Adipose tissue (tissue), 3 donors: Measurements from ENCODE around the gene SSRP1. TPM values are rescaled to one million over a fixed set of nuclear protein-coding genes. Genes with fewer than 3 reads are reported as not detected.

Experiments used
- H3K27ac ChIP-seq: one replicate; pipeline ENCODE4 v1.5.1; 2013; ENCODE audit warnings: low read depth, low read length
- WGBS, 3 donors: extraction: QIAGEN DNeasy Blood & Tissue Kit; methylation state at CpG; one replicate each; pipeline ENCODE4 v1.1.7; 2013; 5-methylcytosine and 5-hydroxymethylcytosine counted together
- polyA plus RNA-seq, 3 donors: library from polyadenylated mRNA; stranded (reverse); fragments of 200-250 nt; gene quantifications; one replicate each; pipeline ENCODE4 v1.2.3, GENCODE V29; 2013
- donor health status: healthy with polysubstance abuse.
- donor health status: Bipolar disorder and iron deficiency.
- donor health status: healthy.

The SSRP1 gene, protein sequence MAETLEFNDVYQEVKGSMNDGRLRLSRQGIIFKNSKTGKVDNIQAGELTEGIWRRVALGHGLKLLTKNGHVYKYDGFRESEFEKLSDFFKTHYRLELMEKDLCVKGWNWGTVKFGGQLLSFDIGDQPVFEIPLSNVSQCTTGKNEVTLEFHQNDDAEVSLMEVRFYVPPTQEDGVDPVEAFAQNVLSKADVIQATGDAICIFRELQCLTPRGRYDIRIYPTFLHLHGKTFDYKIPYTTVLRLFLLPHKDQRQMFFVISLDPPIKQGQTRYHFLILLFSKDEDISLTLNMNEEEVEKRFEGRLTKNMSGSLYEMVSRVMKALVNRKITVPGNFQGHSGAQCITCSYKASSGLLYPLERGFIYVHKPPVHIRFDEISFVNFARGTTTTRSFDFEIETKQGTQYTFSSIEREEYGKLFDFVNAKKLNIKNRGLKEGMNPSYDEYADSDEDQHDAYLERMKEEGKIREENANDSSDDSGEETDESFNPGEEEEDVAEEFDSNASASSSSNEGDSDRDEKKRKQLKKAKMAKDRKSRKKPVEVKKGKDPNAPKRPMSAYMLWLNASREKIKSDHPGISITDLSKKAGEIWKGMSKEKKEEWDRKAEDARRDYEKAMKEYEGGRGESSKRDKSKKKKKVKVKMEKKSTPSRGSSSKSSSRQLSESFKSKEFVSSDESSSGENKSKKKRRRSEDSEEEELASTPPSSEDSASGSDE
- polyA plus RNA-seq, result 10 to 100 TPM; 57.0 to 63.0 (median 60.1) TPM

GRCh38 chr11:57335343-57336110 lies at the start of gene SSRP1:
Gene SSRP1 (minus strand): TSS chr11:57335892. CDS start chr11:57335121, 771 bp downstream.
- 0 to 1% (median 0%) methylated on average over 51 to 69 of the region's 69 CpGs for WGBS, 3 donors
- H3K27ac ChIP-seq, result peak within 1 kb of the TSS; percentile 31

DNA sequence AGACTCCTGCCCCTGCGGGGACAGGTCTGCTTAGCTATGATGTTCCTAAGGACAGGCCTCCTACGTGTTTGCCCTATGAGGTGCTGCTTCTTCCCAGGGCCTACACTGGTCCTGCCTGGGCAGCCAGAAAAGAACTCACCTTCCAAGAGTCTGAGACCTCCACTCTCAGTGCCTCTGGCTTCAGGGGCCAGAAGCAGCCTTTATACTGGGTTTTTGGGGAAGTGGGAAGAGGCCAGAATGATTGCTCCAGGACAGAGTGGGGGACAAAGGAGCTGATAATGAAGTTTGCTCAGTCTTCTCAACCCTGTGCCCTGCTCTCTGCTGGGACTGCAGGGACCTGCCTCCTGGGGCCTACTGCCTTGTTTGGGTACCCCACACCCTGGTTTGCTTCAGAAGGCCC lies 45.3 kb upstream of the SSRP1 start, which contains the start of gene PRG3:
TSS of gene PRG3 (minus strand) at position 176 of the 400 bp plus-strand sequence. CDS start 442 bp downstream, outside the sequence.
- H3K27ac ChIP-seq, result no peak within 1 kb of the TSS
- WGBS, 3 donors, result 80 to 85% (median 82%) methylated on average over 2 of the region's 2 CpGs

DNA sequence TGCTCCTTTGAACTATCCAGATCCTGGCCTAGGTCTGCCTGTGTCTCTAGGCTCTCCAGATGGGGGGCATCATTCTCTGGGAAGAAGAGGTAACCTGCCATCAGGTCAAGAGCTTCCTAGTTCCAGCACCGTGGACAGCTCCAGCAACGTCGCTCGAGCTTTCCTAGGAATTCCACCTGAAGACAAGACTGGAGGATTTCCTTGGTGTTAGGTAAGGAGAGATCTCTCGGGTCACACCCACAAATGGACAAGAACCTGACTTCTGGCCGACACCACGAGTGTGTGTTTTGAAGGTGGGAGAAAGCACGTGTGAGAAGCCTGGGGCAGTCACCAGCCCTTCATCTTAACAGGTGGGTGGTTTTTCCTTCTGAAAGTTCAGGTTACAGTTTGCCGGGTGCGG lies 44.0 kb upstream of the SSRP1 start:
- WGBS, 3 donors, result 27 to 32% (median 28%) methylated on average over 10 of the region's 10 CpGs
- H3K27ac ChIP-seq, result no peak overlapping the region

DNA sequence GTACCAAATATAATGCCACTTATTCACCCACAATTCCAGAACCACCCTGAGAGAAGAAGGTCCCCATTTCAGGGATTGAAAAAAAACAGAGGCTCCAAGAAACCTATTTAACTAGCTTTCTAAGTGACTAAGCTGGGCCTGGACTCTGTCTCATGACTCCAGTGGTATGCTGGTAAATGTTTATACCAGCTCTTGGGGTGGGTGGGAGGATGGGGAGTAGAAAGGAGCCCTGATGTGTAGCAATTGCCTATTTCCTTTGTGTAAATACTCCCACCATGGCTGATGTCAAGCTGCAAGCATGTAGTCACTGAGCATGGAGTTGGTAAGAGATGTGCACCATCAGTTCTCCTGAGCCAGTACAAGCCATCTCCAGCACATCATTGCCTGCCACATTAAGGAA lies 42.5 kb upstream of the SSRP1 start:
- no peak overlapping the region for H3K27ac ChIP-seq

DNA sequence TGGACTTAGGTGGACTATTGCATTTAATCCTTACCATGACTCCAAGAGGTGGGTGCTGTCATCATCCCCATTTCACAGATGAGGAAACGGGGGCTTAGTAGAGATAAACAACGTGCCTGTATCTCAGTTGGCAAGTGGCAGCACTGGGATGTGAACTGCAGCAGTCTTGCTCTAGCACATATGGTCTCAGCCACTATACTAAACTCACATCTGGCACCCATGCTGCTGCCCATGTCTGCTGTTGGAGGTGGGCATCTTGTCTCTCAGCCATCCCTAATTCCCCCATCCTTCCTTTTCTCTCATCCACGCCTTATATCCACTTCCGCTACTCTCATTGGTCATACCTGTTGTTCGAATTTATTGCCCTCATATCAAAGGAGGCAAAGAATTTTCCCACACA lies 41.4 kb upstream of the SSRP1 start:
- H3K27ac ChIP-seq, result no peak overlapping the region
- WGBS, 3 donors, result 69 to 74% (median 70%) methylated on average over 5 of the region's 5 CpGs

DNA sequence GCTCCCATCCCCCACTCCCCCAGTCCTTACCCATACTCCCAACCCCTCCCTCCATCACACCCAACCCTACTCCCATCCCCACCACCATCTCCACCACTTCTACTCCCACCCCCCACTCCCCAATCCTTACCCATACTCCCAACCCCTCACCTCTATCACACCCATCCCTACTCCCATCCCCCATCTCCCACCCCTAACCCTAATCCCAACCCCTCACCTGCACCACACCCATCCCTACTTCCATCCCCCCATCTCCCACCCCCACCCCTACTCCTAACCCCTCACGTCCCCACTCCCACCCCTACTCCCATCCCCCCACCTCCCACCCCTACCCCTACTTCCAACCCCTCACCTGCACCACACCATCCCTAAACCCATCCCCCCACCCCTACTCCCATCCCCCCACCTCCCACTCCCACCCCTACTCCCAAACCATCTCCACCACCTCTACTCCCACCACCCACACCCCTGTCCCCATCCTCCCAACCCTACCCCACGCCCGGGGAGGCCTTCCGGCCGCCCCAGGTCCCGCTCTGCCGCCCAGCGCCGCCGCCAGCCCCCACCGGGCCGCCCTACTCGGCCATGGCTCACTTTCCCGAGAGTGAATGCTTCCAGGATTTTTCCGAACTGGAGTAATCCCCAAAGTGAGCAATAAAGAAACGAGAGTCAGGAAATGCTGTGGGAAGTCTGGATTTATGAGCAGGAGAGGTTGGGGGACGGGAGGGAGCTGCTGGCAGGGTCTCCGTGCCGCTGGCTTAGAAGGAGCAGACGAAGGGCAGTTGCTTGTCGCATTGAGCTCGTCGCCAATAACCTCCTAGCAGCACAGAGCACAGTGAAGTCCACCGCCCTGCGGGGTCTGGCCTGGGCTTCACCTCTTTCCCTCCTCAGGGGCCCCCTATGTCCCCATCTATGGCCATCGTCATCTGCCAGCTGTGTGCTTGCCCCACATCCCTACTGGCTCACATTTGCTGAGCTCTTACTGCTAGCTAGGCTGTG lies 40.7 kb upstream of the SSRP1 start:
- H3K27ac ChIP-seq, result no peak overlapping the region
- WGBS, 3 donors, result 40 to 72% (median 58%) methylated on average over 25 to 26 of the region's 26 CpGs

GRCh38 chr11:57375490-57375889 lies 39.8 kb upstream of the SSRP1 start:
- 38 to 76% (median 42%) methylated on average over 2 of the region's 2 CpGs for WGBS, 3 donors
- no peak overlapping the region for H3K27ac ChIP-seq

GRCh38 chr11:57374966-57375365 lies 39.3 kb upstream of the SSRP1 start:
- H3K27ac ChIP-seq, result no peak overlapping the region
- WGBS, 3 donors, result 94 to 97% (median 95%) methylated on average over 3 of the region's 3 CpGs

DNA sequence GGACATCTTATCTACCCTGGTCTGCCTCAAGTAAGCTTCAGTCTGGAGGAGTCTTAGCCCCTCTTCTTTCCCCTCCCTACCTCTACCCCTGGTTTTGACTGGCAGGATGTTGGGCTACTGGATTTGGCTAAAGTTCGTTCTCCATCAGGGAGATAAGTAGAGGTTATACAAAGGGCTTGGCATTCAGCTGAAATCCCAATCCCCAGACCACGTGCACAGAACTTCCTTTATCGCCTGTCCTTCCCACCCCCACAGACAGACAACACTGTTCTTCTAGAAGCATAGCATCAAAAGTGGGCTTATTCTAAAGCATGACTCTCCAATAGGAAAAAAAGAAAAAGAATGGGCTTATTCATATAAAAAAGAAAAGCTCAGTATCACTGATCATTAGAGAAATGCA lies 37.5 kb upstream of the SSRP1 start:
- no peak overlapping the region for H3K27ac ChIP-seq
- 26 to 53% (median 42%) methylated on average over 3 of the region's 3 CpGs for WGBS, 3 donors

- H3K27ac ChIP-seq, result no peak overlapping the region
Measured at GRCh38 chr11:57370941-57371340, 35.2 kb upstream of the SSRP1 start.

- 87 to 92% (median 87%) methylated on average over 7 of the region's 7 CpGs for WGBS, 3 donors
- no peak overlapping the region for H3K27ac ChIP-seq
Measured at GRCh38 chr11:57370251-57370650, 34.6 kb upstream of the SSRP1 start.

DNA sequence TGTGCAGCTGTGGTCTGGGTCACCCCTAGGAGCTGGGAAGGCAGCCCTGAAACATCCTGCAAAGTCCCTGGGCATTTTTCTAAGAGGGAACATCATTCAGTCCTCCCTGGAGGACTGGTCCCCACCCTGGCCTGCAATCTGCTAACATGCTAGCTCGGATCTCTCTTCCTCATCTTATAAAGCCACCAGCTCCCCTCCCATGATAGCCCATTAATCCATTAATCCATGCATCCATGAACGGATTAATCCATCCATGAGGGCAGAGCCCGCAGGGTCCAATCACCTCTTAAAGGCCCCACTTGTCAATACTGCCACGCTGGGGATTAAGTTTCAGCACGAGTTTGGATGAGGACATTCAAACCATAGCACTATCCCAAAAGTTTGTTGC lies 33.1 kb upstream of the SSRP1 start:
- 63 to 77% (median 64%) methylated on average over 5 of the region's 5 CpGs for WGBS, 3 donors
- H3K27ac ChIP-seq, result no peak overlapping the region

GRCh38 chr11:57368106-57368844 lies 32.6 kb upstream of the SSRP1 start:
- WGBS, 3 donors, result 46 to 58% (median 49%) methylated on average over 18 to 19 of the region's 19 CpGs
- no peak overlapping the region for H3K27ac ChIP-seq

- WGBS, 3 donors, result 79 to 92% (median 87%) methylated on average over 9 of the region's 9 CpGs
Measured at GRCh38 chr11:57364851-57365660, 29.4 kb upstream of the SSRP1 start.

DNA sequence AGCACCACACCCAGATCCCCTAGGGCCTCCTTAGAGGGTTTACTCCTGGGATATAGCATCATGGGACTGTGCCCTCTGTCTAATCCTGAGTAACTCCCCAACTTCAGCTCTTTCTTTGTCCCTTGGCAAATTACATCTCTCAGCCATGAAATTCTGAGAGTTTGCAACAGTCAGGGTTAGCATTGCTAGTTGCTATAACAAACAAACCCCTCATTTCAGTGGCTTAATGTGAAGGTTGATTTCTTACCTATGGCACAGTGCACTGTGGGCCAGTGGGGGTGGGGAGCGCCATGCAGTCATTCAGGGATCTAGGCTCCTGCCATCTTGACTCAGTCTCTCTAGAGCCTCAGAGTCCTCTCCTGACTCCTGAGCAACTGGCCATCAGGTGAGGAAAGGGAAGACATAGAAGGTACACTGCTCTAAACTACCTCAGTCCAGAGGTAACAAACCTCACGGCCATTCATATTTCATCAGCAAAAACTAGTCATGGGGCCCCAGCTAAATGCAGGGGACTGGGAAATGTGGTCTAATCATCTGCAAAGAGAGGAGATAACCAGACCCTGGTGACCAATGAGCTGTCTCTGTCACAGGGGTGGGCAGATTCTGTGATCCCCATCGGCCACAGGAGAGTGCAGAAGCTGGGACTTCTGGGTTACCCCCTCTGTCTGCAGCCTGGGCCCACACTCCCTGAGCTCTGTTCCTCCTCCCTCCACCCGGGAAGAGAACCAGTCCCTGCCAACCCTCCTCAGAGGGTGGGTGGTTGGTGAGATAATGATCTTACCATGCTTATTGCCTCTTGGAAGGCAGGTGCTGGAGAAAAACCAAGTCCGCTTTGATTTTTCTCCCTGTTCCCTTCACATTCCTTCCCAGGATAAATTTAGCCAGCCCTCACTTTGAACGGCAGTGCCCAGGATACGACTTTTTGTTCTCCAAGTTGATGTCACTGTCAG lies 27.7 kb upstream of the SSRP1 start:
- 61 to 72% (median 66%) methylated on average over 7 of the region's 7 CpGs for WGBS, 3 donors
- no peak overlapping the region for H3K27ac ChIP-seq

More at GRCh38 chr11:57364851-57365660, 29.4 kb upstream of the SSRP1 start:
- H3K27ac ChIP-seq, result no peak overlapping the region
